Gastrocnemius medialis (tissue), 4 donors: ENCODE measurements around the gene HSPA14.
"Not testable (repeated sequence)": the region's sequence is repeated elsewhere in the genome, so short reads cannot be mapped to it uniquely, and the experiment has no call there.

ENCODE experiments used
- POLR2A ChIP-seq, 2 donors: fragments of 450-650 bp; IDR thresholded peaks; one replicate each; pipeline ENCODE4 v1.6.1; 2017; ENCODE audit warnings: antibody characterized with exemption in 2 of 2, mild to moderate bottlenecking in 2 of 2, moderate library complexity in 2 of 2
- TF ChIP-seq, protein P1 (sequence below), 5 experiments: fragments of 450-650 bp in 3 of 5; fragments of 200-600 bp in 2 of 5; sonication (generic) in 2 of 5; IDR thresholded peaks in 4 of 5; conservative IDR thresholded peaks in 1 of 5; 1 replicate in 4 of 5; 2 replicates in 1 of 5; pipeline ENCODE4 v1.5.1; 2016 to 2019; ENCODE audit warnings: antibody characterized with exemption in 5 of 5, mild to moderate bottlenecking in 3 of 5, moderate library complexity in 3 of 5

DNA sequence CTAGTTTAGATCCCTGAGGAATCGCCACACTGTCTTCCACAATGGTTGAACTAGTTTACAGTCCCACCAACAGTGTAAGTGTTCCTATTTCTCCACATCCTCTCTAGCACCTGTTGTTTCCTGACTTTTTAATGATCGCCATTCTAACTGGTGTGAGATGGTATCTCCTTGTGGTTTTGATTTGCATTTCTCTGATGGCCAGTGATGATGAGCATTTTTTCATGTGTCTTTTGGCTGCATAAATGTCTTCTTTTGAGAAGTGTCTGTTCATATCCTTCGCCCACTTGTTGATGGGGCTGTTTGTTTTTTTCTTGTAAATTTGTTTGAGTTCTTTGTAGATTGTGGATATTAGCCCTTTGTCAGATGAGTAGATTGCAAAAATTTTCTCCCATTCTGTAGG is 26.8 kb downstream of the HSPA14 start:
- TF ChIP-seq POLR2A (IDR thresholded peaks at IDR 0.05) = not testable (repeated sequence)
- TF ChIP-seq, protein P1, sequence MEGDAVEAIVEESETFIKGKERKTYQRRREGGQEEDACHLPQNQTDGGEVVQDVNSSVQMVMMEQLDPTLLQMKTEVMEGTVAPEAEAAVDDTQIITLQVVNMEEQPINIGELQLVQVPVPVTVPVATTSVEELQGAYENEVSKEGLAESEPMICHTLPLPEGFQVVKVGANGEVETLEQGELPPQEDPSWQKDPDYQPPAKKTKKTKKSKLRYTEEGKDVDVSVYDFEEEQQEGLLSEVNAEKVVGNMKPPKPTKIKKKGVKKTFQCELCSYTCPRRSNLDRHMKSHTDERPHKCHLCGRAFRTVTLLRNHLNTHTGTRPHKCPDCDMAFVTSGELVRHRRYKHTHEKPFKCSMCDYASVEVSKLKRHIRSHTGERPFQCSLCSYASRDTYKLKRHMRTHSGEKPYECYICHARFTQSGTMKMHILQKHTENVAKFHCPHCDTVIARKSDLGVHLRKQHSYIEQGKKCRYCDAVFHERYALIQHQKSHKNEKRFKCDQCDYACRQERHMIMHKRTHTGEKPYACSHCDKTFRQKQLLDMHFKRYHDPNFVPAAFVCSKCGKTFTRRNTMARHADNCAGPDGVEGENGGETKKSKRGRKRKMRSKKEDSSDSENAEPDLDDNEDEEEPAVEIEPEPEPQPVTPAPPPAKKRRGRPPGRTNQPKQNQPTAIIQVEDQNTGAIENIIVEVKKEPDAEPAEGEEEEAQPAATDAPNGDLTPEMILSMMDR (IDR thresholded peaks at IDR 0.05 in 4 of 5, conservative IDR thresholded peaks at IDR 0.05 in 1 of 5) = not testable (repeated sequence)
